SK-N-SH treated with all-trans-retinoic acid at 6 μM for 48 hours (cell line): ENCODE data around the gene ZNF853.

Experiments
- ISL1 ChIP-seq: fragments of 250-450 bp; sonication (Bioruptor Pico); IDR thresholded peaks from 2 replicates; pipeline ENCODE4 v2.1.2; 2022; ENCODE audit warnings: mild to moderate bottlenecking, moderate library complexity
- PPARA ChIP-seq: fragments of 250-450 bp; sonication (Bioruptor Pico); IDR thresholded peaks from 2 replicates; pipeline ENCODE4 v1.5.0; 2020; ENCODE audit warnings: mild to moderate bottlenecking, borderline replicate concordance
- ZFP3 ChIP-seq: fragments of 250-450 bp; sonication (Bioruptor Pico); IDR thresholded peaks from 2 replicates; pipeline ENCODE4 v1.5.0; 2020; ENCODE audit warnings: mild to moderate bottlenecking, moderate library complexity
- TF ChIP-seq, protein P1 (sequence below): fragments of 250-450 bp; sonication (Bioruptor Pico); IDR thresholded peaks from 2 replicates; pipeline ENCODE4 v1.5.0; 2020; ENCODE audit warnings: mild to moderate bottlenecking, moderate library complexity
- TF ChIP-seq, protein P2 (sequence below): fragments of 250-450 bp; sonication (Bioruptor Pico); IDR thresholded peaks from 2 replicates; pipeline ENCODE4 v1.8.0; 2020; ENCODE audit warnings: mild to moderate bottlenecking, moderate library complexity, borderline replicate concordance

DNA sequence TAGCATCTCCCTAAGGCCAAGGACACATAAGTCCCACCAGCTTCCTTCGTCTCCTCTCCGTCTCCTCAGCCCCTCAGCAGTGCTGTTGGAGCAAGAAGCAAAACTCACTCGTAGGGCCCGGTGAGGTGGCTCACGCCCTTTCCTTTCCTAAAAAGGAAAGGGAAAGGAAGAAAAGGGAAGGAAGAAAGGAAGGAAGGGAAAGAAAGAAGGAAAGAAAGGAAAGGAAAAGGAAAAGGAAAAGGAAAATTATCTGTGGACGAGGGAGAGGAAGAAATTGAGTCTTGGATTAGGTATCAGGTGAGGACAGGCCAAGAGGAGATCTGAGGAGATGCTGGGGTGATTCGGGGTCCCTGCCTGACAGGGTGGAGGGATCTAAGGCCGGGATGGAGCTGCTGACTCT lies 18.6 kb downstream of the ZNF853 start:
- TF ChIP-seq ZFP3 (CRISPR knock-in tag): no peak
- TF ChIP-seq, protein P1, sequence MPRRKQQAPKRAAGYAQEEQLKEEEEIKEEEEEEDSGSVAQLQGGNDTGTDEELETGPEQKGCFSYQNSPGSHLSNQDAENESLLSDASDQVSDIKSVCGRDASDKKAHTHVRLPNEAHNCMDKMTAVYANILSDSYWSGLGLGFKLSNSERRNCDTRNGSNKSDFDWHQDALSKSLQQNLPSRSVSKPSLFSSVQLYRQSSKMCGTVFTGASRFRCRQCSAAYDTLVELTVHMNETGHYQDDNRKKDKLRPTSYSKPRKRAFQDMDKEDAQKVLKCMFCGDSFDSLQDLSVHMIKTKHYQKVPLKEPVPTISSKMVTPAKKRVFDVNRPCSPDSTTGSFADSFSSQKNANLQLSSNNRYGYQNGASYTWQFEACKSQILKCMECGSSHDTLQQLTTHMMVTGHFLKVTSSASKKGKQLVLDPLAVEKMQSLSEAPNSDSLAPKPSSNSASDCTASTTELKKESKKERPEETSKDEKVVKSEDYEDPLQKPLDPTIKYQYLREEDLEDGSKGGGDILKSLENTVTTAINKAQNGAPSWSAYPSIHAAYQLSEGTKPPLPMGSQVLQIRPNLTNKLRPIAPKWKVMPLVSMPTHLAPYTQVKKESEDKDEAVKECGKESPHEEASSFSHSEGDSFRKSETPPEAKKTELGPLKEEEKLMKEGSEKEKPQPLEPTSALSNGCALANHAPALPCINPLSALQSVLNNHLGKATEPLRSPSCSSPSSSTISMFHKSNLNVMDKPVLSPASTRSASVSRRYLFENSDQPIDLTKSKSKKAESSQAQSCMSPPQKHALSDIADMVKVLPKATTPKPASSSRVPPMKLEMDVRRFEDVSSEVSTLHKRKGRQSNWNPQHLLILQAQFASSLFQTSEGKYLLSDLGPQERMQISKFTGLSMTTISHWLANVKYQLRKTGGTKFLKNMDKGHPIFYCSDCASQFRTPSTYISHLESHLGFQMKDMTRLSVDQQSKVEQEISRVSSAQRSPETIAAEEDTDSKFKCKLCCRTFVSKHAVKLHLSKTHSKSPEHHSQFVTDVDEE (CRISPR knock-in tag): no peak
- no peak for TF ChIP-seq ISL1 (CRISPR knock-in tag)
- TF ChIP-seq, protein P2, sequence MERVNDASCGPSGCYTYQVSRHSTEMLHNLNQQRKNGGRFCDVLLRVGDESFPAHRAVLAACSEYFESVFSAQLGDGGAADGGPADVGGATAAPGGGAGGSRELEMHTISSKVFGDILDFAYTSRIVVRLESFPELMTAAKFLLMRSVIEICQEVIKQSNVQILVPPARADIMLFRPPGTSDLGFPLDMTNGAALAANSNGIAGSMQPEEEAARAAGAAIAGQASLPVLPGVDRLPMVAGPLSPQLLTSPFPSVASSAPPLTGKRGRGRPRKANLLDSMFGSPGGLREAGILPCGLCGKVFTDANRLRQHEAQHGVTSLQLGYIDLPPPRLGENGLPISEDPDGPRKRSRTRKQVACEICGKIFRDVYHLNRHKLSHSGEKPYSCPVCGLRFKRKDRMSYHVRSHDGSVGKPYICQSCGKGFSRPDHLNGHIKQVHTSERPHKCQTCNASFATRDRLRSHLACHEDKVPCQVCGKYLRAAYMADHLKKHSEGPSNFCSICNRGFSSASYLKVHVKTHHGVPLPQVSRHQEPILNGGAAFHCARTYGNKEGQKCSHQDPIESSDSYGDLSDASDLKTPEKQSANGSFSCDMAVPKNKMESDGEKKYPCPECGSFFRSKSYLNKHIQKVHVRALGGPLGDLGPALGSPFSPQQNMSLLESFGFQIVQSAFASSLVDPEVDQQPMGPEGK: no peak
- TF ChIP-seq PPARA (CRISPR knock-in tag): no peak
